ENCODE data around the gene CISD3.
"Not testable (repeated sequence)": the region's sequence is repeated elsewhere in the genome, so short reads cannot be mapped to it uniquely, and the experiment has no call there.

The CISD3 gene

DNA sequence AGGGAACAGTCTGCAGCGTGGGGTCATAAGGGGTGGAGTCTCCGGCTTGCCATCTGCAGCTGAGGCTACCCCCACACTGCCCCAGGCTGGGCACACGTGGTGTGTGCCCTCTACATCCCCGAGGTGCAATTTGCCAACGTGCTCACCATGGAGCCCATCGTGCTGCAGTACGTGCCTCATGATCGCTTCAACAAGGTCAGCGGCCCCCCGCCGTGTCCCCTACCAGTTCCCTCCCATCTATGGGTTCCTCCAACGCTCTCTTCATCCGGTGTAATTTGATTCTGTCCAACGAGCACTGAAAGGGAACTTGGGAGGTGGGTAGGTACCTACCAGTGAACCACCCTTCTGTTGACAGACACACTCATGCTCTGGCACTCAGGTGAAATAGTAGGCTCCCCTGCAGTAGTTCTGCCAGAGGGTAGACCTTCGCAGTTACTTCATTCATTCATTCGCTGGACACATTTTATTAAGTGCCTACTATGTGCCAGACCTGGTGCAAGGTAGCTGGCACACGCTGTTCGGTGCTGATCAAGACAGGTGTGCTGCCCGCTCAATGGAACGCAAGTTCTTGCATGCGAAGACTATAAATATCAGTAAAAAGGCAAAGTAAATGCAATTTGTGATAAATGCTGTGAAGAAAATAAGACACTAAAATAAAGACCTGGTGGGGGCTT lies 22.3 kb upstream of the CISD3 start:
- no peak for DNase-seq

DNA sequence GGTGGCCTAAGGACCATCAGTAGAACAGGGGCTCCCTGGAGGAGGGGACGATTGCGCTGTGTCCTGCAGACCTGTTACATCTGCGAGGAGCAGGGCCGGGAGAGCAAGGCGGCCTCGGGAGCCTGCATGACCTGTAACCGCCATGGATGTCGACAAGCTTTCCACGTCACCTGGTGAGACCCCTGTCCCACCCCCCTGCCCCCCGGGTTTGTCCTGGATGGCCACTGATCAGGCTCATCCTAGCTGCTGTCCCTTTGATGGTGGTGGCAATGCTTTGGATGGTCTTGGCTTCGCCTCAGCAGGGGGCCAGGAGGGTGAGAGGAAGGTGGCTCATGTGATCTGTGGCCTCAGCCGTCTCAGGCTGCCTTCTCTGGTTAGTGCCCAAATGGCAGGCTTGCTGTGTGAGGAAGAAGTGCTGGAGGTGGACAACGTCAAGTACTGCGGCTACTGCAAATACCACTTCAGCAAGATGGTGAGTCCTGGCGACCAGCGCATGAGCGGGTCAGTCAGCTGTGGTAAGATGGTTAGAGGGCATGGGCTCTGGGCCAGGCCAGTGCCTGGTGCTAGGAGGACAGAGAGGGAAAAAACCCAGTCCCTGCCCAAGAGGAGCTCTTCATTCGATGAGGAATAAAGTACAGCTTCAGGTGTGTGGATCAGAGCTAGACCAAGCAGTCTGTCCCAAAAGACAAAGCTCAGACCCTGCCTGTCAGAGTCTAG lies 20.9 kb upstream of the CISD3 start:
- no peak for DNase-seq

DNA sequence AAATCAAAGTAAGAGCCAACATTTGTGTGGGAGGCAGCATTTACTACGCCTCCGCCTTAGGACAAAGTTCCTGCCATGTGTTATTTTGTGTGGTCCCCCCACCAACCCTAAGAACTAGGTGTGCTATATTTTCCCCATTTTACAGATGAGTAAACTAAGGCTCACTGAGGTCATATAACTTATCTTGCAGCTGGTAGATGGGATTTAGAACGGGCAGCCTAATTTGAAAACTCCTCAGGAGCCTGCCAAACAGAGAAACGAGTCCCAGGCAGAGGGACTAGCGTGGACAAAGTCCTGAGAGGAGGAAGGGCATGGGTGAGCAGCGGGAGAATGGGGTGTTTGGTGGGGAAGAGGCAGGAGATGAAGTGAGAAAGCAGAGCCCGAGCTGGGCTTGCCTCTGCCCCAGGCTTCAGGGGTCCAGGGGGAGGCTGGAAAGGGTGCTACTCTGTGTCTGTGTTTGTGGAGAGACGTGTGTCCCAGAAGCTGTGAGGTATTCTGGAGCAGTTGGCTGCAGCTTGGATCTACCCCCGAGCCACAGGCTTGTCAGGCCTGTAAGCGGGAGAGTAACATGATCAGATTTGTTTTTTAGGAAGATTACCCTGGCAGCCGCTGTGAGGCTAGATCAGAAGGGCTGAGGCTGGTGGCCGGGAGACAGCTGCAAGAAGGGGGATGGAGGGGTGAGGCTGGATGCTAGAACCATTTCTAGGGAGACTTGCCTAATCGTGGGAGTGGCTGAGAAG lies 20.1 kb upstream of the CISD3 start:
- DNase-seq: no peak

DNA sequence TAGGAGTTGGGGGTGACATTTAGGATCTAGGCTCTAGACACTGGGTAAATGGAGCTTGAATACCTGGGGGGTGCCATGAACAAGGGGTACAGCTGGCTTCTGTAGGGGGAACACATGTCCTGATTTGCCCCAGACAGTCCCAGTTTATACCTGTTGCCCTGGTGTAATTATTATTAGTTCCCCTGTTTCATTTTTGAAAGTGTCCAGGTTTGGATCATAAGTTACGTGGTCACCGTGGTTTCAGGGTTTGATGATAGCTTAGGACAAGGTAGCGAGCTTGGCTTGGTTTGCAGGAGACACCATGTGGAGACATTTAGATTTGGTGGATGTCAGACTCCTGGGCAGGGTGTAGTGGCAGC lies 19.6 kb upstream of the CISD3 start:
- DNase-seq: no peak

DNA sequence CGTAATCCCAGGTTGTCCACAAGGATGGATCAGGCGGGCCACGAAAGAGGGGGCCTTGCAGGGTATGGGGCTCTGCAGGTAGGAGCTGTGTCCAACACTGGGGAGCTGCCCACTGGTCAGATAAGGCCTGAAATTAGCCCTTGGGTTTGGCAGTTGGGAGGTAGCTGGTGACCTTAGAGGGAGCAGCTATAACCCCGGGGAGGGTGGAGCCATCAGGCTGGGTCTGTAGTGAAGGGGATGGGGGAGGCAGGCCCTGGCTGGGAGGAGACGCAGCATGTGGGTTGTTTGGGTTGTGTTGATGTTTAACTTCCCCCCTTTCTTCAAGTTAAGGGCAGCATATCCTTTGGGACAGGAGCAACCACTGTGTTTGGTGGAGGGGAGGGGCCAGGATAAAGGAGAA lies 19.2 kb upstream of the CISD3 start:
- DNase-seq: no peak

DNA sequence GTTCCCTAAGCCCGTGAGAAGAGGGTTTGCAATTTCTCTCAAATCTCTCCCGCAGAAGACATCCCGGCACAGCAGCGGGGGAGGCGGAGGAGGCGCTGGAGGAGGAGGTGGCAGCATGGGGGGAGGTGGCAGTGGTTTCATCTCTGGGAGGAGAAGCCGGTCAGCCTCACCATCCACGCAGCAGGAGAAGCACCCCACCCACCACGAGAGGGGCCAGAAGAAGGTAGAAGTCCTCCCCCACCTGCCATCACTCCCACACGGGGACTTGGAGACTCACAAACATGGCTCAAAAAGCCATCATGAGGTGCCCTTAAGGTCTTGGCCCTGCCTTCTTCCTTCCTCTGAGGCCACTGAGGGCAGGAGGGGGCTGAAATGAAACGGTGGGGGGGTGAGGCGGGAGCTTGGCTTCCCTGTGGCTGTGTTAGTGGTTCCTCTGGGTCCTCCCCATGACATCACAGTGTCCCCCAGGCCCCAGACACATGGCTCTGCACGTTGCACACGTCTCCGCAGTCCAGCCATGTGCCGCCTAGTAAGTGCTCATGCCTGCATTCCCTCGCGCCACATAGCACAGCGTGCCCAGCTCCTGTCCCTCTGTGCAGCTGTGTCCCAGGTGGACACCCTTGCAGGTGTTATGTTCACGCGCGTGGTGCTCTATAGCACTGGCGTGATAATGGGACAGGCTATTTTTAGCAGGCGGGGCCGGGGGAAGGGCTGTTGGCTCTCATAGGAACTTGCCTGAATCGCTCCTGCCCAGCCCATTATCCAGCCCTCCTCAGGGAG lies 18.2 kb upstream of the CISD3 start:
- no peak for DNase-seq

DNA sequence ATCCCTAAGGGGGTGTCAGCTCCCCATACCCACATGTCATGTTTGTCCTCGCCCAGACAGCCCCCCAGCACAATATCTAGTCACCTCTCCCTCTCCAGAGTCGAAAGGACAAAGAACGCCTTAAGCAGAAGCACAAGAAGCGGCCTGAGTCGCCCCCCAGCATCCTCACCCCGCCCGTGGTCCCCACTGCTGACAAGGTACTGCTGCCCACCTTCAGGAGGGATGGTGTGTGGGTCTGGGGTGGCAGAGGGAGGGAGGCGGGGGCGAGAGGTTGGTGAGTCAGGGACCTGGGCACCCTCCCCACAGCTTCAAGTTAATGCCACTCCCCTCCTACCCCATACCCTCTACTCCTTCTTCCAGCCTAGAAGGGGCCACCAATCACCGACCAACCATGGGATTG lies 17.5 kb upstream of the CISD3 start:
- no peak for DNase-seq

DNA sequence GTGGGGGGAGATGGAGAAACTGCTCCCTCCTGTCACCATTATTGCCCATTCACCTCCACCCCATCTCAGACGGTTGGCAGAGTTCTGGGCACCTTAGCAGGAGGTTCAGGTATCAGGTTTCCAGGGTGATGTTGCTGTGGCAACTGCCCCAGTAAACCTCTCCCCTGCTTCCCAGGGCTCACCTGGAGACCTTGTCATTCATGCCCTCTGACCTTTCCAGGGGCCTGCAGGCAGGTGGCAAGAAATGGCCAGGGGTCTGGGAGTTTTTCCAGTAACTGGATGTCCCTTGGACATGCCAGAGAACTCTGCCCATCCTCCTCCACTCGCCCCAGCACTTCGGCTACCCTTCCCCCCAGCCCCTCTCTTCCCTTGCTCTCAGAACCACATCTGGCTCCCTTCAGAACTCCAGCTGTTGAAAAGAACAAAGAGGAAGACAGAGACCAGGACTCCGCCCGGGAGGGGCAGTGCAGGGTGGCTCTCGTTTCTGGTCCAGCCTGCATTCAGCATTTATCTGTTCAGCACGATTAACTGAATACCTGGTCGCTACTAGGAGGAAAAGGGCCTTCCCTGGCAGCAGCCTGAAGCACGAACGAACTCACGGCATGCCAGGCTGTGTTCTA lies 16.6 kb upstream of the CISD3 start:
- DNase-seq: no peak

DNA sequence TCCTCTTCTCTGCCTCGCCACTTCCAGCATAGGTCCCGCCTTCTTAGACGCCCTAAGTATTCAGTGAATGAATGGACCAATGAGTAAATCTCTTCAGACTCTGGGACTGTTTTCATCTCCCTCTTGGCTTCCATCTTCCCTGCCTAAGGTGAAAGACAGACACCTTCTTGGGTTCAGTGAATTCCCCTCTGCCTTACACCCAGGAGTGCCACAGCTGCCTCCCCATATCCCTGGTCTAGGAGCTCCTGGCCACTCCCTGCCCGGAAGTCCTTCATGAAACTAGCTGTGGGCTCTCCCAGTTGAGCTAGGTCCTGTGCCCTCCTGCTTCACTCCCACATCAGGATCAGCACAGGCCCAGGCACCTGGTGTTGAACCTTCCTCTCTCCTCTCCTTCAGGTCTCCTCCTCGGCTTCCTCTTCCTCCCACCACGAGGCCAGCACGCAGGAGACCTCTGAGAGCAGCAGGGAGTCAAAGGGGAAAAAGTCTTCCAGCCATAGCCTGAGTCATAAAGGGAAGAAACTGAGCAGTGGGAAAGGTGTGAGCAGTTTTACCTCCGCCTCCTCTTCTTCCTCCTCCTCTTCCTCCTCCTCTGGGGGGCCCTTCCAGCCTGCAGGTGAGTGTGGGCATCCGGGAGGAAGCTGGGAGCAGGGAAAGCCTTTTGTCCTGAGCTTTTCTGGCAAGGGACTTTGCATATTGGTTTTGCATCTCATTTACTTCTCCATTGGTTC lies 14.8 kb upstream of the CISD3 start:
- DNase-seq: no peak

DNA sequence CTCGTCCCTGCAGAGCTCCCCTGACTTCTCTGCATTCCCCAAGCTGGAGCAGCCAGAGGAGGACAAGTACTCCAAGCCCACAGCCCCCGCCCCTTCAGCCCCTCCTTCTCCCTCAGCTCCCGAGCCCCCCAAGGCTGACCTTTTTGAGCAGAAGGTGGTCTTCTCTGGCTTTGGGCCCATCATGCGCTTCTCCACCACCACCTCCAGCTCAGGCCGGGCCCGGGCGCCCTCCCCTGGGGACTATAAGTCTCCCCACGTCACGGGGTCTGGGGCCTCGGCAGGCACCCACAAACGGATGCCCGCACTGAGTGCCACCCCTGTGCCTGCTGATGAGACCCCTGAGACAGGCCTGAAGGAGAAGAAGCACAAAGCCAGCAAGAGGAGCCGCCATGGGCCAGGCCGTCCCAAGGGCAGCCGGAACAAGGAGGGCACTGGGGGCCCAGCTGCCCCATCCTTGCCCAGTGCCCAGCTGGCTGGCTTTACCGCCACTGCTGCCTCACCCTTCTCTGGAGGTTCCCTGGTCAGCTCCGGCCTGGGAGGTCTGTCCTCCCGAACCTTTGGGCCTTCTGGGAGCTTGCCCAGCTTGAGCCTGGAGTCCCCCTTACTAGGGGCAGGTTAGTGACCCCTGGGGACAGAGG lies 13.7 kb upstream of the CISD3 start:
- DNase-seq: no peak

DNA sequence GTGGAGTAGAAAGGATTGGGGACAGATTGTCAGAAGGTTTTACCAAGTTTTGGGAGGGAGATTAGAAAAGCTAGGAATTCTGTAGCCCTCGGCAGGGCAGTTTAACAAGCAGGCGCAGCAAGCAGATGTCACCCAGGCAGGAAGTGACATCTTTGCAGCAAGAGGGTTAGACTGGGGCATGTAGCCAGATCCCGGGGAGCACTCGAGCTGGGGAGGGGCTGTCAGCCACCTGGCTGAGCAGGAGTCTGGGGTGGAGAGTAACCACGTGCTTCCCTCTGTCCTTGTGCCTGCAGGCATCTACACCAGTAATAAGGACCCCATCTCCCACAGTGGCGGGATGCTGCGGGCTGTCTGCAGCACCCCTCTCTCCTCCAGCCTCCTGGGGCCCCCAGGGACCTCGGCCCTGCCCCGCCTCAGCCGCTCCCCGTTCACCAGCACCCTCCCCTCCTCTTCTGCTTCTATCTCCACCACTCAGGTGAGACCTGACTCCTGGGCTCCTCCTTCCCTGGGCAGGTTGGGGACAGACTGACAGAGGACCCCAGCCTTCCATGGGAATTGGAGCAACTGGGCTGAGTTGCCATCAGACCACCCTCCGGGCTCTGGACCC lies 12.9 kb upstream of the CISD3 start:
- DNase-seq: no peak

DNA sequence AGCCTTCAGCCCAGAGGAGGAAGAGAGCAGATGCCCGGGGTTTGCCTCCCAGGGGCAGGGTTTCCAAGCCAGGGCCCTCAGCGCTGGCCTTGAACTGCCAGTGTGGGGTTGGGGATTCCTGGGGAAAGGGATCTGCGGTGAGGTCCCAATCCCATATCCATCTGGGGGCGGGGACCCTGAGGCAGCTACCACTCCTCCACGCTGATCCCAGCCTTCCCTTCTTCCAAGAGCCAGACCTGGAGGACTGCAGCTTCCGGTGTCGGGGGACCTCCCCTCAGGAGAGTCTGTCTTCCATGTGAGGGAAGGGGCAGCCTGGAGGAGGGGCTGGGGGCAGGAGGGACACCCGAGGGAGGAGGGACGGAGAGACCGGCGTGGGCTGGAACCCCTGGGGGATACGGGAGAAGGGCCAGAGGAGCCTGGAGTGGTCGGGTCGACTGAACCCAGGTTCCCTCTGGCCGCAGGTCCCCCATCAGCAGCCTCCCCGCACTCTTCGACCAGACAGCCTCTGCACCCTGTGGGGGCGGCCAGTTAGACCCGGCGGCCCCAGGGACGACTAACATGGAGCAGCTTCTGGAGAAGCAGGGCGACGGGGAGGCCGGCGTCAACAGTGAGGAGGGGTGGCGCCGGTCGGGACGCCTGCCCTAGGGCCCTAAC lies 10.7 kb upstream of the CISD3 start:
- no peak for DNase-seq

DNA sequence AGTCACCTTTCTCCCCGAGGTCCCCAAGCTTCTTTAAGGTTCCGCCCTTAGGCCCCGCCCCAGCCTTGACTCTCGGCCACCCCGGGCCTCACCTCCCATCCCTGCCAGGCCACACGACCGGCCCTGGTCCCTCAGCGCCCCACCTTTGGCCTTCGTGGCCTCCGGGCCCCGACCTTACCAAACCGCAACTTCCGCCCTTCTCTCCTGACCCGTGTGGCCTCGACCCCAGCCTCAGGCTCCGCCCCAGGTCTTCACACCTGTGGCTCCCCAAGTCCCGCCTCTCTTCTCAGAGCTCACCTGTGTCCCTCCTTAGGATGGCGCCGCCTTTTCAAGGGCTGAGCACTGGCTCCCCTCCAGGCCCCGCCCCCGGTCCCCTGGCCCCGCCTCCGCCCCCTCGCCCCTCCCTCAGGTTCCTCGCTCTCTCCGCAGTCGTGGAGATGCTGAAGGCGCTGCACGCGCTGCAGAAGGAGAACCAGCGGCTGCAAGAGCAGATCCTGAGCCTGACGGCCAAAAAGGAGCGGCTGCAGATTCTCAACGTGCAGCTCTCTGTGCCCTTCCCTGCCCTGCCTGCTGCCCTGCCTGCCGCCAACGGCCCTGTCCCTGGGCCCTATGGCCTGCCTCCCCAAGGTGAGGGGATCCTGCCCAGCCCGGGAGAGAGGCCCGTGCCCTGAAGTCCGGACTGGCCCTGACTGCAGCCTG lies 10.0 kb upstream of the CISD3 start:
- DNase-seq: no peak

DNA sequence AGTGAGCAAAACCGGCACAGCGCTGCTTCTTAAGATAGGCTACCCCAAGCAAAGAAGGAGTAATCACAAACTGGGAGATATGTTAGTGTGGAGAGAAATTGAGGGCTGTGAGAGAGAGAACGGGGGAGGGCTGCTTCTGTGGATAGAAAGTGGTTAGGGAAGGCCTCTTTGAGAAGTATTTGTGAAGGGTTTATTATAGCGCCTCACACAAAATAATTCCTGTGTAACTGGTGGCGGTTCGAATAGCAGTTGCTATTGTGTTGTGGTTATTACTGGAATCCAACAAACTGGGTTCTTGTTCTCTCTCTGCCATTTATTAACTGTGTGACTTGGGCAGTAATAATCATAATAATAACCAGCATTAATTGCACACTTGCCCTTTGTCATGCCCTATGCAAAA lies 9.2 kb upstream of the CISD3 start:
- no peak for DNase-seq

DNA sequence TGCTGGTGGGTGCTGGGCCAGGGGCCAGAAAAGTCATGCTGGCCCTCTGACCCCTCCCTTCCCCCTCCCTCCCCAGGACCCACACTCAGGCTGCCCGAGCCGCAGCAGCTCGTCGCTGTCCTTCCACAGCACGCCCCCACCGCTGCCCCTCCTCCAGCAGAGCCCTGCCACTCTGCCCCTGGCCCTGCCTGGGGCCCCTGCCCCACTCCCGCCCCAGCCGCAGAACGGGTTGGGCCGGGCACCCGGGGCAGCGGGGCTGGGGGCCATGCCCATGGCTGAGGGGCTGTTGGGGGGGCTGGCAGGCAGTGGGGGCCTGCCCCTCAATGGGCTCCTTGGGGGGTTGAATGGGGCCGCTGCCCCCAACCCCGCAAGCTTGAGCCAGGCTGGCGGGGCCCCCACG lies 8.3 kb upstream of the CISD3 start:
- no peak for DNase-seq

DNA sequence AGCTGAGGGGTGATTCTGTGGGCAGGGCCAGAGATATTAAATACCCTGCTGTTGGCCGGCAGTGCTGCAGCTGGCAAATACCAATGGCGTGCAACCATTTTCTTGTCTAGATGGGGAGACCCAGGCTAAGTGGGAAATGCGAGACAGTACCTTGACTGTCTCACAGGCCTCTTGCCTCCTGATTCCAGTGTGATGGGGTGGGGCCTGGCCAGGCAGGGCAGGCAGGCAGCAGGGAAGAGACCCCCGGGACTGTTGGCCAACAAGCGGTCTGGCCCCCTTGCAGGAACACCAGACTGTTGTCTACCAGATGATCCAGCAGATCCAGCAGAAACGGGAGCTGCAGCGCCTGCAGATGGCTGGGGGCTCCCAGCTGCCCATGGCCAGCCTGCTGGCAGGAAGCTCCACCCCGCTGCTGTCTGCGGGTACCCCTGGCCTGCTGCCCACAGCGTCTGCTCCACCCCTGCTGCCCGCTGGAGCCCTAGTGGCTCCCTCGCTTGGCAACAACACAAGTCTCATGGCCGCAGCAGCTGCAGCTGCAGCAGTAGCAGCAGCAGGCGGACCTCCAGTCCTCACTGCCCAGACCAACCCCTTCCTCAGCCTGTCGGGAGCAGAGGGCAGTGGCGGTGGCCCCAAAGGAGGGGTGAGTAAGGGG lies 5.7 kb upstream of the CISD3 start:
- no peak for DNase-seq

DNA sequence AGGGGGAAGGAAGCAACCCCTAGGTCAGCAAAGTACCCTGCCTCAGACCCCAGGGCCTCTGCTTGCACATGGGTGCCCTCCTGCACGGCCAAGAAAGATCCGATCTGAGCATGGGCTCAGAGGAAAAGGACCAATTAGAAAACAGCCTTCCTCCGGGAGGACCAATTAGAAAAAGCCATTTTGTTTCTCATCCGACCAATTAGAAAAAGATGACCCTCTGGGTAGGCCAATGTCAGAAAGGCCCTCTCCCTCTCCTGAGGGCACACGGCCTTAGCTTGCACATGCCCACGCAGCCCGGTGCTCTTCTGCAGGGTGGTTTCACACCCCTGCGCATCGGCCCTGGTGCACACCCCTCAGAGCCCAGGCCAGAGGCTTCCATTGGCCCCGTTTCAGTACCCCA lies 5.1 kb upstream of the CISD3 start:
- no peak for DNase-seq

DNA sequence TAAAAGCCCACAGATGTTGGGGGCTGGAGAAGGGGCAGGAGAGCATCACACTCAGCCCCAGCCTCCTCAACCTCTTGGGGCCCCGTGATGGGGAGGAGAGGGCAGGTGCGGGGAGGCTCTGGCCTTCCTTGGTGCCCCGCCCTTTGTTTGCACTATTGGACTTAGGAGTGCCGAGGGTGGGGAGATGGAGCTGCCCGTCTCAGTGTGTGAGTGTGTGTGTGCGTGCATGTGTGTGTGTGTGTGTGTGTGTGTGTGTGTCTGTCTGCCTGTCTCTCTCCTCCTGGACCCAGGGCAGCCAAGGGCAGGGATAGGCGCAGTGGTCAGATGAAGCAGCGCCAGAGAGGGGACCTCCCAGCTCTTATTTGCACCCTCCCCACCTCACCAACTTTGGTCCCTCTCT lies 4.0 kb upstream of the CISD3 start:
- not testable (repeated sequence) for DNase-seq

DNA sequence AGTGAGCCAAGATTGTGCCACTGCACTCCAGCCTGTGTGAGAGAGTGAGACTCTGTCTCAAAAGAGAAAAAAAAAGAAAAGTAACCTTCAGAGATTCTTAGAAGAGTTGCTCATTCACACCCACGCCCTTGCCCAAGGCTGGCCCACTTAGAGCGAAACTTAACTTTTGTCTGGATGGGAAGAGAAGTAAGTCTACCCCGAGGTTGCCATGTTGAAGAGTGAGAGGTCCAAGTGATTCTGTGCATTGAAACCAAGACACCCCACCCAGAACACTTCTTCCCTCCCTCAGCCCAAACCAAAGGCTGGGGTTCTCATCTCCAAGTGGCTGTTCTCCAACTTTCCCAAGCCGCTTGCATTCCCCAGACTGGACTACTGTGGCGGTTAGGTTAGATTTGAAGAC lies 2.4 kb upstream of the CISD3 start:
- no peak for DNase-seq

Measured in effector CD4-positive, alpha-beta T cell (primary cell).